T-helper 2 cell treated with Interferon-gamma antibody and Interleukin-4, amounts not matched to agents 100 ng/mL and 5 ng/mL, for 36 hours (primary cell): Measurements from ENCODE around the gene GRB2. TPM values are rescaled to one million over a fixed set of nuclear protein-coding genes. Genes with fewer than 3 reads are reported as not detected.
"Not testable (repeated sequence)": the region's sequence is repeated elsewhere in the genome, so short reads cannot be mapped to it uniquely, and the experiment has no call there.

Experiments used
- intact Hi-C: fragments of 100-400 bp; cut with micrococcal nuclease; formaldehyde crosslinking; loops from one replicate; pipeline ENCODE4 v1.15.1; 2023
- total RNA-seq: library from RNA; stranded (reverse); gene quantifications from 2 replicates; pipeline ENCODE4 v1.2.3, GENCODE V29; 2022

The GRB2 gene
- total RNA-seq, 1 donor from 2014 or later = 173 TPM

DNA sequence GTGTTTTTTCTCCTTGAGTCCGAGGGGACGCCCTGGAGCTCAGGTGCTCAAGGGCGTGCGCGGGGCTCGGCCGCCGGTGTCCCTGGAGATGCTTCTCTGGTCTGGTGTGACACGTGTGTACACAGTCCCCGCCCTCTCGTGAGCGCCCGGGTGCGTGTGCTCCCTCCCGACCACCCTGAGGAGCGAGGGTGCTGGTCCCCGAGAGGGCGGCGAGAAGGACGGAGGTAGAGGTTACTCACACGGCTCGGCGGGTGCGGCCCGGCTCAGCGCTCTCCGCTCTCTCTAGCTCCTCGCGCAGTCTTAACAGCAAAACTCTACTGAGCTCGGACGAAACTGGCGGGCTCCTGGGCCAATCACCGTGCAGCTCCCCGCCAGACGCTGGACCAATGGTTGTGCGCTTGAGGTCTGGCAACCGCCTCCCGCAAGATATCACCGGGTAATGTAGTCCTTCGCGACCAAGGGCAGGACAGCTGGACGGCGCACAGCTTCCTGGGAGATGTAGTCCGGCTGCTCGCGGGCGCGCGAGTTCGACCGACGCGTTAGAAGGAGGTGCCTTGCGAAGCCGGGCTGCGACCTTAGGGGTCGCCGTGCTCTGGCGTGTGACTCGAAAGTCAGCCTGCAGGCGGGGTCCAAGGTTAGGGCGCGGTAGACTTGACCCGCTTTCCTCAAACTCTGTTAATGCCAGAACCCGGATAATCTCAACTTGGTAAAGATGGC is 116.2 kb downstream of the GRB2 start, which contains the start of gene SLC25A19:
SLC25A19 (minus strand) TSS at position 319 of the 717 bp plus-strand sequence. CDS start 2,669 bp downstream, outside the sequence.
- intact Hi-C loops = loop anchor here (1.0 to 5.0 kb wide), 8 partner anchors 18 to 416 kb away; partner anchors contain the start of genes FDXR, GGA3, GRB2 and MIF4GD

DNA sequence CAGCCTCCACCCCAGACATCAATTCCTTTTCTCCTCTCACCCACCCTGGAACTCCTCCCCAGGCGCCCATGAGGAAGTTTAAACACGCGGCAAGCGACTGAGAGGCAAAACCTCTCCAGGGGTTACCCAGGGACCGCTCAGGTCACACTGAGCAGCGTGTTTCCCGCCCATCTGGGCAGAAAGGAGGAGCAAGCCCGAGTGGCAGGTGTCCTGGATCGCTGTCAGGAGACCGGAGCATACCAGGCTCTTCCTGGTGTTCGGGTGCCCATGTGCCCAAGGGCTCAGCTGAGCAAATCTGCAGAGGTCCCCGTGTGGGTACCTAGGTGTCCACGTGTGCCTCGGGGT is 116.7 kb downstream of the GRB2 start:
- intact Hi-C loops = loop anchor here (1.0 to 5.0 kb wide), 8 partner anchors 17 to 416 kb away; partner anchors contain the start of genes FDXR, GGA3, GRB2 and MIF4GD

DNA sequence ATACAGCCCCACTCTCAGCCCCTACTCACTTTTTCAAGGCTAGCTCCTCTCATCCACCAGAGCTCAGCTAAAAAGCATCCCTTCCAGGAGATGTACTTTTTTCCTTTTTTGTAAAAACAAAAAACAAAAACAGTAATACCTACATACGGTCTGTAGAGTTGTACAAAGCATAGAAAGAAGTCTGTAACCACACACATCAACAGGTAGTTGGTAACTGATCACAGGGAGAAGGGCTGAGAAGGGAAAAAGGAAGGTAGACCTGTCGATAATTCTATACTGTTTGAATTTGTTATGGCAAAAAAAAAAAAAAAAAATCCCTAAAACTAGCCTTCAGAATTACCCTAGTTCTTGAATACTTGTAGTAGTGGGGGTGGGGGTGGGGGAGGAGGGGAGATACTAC is 117.1 kb downstream of the GRB2 start:
- intact Hi-C loops = loop anchor here (2.0 to 5.0 kb wide), 3 partner anchors 124 to 416 kb away; partner anchors contain the start of genes FDXR, RECQL5 and SAP30BP

DNA sequence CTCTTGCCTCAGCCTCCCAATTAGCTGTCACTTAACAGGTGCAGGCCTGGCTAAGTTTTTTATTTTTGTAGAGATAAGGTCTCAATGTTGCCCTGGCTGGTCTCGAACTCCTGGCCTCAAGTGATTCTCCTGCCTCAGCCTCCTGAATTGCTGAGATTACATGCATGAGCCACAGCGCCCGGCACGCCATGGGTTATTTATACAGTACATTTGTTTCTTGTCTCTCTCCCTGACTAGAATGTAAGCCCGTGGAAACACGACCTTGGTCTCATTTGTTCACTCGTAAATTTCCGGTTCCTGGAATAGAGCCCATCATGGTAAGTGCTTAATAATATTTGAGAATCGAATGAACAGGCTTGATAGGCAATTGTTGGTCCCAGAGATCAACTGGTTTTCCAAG is 118.3 kb downstream of the GRB2 start:
- intact Hi-C loops = loop anchor here (5.0 kb wide), 1 partner anchor 380 kb away; the partner anchor contains the start of genes RECQL5 and SAP30BP

DNA sequence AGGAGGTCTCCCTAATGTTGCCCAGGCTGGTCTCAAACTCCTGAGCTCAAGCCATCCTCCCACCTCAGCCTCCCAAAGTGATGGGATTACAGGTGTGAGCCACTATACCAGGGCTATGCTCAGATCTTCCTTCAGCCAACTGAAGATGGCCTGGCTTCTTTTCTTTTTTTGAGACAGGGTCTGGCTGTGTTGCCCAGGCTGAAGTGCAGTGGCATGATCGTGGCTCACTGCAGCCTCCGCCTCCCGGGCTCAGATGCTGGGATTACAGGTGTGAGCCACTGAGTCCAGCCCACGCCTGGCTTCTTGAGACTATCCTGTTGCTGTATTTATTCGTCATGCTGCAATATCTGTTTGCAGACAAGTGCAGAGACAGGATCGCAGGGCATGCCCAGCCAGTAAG is 120.4 kb downstream of the GRB2 start:
- intact Hi-C loops = loop anchor here (5.0 kb wide), 1 partner anchor 382 kb away; the partner anchor contains the start of genes RECQL5 and SAP30BP

DNA sequence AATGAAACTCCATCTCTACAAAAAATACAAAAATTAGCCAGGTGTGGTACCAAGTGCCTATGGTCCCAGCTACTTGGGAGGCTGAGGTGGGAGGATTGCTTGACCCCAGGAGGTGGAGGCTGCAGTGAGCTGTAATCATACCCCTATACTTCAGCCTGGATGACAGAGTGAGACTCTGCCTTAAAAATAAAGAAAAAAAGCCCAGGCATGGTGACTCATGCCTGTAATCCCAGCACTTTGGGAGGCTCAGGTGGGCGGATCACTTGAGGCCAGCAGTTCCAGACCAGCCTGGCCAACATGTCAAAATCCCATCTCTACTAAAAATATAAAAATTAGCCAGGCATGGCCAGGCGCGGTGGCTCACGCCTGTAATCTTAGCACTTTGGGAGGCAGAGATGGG is 125.3 kb downstream of the GRB2 start:
- intact Hi-C loops = not testable (repeated sequence)

DNA sequence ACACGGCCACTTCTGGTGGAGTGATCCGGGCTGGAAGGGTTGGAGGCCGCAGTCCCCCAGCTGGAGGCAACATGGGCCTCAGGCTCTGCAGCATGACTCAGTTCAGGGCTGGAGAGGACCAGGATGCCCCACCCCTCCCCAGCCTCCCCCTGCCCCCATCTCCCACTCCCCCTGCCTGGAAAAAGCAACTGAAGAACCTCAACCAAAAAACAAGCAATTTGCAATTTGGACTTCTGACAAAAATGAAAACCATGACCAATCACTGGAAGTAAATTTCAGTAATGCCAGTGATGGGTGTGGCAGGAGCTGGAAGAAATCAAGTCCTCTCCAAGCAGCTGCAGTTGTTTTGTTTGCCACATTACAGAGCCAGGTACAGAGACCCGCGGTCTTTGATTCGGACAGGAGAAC is 127.8 kb downstream of the GRB2 start:
- intact Hi-C loops = no loop called here

DNA sequence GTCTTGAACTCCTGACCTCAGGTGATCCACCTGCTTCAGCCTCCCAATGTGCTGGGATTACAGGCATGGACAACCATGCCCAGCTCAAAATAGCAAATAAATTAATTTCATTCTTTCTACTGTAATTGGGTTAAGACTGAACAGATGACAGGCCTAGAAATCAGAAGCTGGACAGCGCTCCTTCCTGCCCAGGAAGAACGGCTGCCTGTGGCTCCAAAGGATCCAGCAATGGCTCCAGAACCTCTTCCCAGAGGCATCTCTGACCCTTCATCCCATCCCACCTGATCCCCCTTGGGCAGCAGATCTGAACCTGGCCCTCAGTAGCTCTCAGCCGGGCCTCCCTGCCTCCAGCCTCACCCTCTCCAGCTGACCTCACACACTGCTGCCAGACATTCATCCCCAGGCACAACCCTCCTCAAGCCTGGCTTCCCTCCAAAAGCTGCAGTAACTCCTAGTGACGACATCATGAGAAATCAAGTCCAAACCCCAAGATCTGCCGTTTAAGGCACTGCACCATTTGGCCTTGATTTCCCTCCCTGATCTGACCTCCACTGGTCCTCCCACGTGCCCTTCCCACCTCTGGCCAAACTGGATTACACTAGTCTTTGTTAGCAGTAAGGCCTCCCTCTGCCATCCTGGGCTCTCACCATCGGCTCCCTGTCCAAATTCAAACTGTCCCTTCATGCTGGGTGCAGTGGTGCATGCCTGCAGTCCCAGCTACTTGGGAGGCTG is 131.3 kb downstream of the GRB2 start:
- intact Hi-C loops = loop anchor here (5.0 kb wide), 1 partner anchor 92 kb away; the partner anchor contains the start of gene SUMO2

DNA sequence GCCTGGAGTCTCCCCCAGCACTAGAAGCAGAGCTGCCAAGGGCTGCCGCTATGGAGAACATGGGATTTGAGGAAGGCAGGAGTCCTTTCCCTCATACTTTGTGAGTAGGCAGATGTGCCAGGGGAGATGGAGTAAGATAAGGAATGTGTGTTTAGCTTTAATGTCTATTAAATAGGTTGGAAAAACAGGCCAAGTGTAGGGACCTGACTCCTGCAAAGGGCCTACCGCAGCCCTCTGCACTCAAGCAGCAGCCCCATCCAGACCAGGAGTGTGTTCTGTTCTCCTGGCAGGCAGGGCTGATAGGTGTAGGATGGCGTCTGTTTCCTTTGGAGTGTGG is 132.7 kb downstream of the GRB2 start:
- intact Hi-C loops = loop anchor here (5.0 kb wide), 1 partner anchor 91 kb away; the partner anchor contains the start of gene SUMO2

DNA sequence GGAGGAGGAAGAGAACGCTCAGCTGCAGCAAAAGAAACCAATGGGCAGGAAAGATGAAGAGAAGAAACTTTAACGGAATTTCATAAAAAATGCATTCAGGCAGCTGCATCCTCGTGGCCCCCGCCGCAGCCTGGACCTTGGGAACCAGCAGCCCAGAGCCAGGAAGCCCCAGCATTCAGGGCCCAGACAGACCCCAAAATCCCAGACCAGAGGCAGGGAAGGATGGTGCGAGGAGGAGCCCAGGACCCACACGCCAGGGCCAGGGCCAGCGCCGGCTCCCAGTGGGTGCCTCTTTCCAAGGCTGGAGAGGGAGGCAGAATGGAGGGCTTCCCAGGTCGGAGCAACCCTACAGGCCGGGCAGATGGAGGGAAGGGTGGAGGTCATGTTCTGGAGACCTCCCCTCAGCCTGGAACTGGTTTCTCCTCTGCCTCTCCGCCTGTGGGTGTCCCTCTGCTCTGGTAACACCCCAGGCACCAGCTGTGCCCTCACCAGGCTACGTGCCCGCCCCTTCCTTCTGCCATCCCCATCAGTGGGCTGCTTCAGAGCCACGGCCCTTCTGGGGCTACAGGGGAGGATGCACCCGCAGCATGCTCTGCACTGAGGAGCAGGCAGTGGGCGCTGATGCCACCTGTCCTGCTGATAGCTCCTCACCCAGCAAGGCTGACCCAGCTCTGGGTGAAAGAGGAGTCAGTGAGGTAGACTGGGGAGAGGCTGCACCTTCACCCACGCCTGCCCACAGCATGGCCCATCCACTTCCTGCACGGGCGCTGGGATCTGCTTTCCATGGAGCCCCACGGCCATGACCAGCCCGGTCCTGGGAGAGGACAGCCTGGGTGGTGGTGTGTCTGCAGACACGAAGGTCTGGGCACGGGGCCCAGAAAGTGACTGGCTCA is 133.3 kb downstream of the GRB2 start:
- intact Hi-C loops = loop anchor here (1.0 to 5.0 kb wide), 3 partner anchors 11 to 90 kb away; partner anchors contain the start of genes GGA3, MRPS7, SLC25A19 and SUMO2

DNA sequence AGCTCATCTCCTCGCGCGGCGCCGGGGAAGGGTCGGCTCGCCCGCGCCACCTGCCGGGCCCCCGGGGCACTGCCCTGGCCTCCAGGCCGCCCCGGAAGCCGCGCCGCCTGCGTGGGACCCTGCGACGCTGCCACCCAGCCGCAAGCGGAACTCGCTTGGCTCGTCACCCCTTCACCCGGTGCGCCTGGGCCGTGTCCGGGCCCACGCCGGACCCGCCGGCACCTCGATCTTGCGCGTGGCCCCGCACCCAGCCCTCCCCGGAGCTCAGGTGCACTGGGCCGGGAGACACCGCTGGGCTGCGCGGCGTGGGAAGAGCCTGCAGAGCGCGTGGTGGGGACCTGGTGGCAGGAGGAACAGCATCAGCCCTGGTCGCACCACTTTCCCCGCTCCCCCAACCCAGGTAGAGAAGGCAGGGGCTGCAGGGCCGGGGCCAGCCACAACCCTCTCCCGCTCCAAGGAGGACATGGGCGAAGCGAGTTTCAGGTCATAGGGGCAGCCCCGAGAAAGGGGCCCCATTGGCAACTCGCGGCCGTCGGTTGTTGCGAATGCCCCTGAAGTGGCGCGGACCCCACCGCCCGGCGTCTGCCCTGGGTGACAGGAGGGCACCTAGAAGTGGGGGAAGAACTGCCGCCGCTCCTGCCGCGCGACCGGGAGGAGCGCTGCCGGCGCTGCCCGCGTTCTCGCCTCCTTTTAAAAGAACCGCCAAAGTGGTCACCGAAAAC is 134.1 kb downstream of the GRB2 start:
- intact Hi-C loops = loop anchor here (1.0 to 5.0 kb wide), 3 partner anchors 10 to 89 kb away; partner anchors contain the start of genes GGA3, MRPS7, SLC25A19 and SUMO2

DNA sequence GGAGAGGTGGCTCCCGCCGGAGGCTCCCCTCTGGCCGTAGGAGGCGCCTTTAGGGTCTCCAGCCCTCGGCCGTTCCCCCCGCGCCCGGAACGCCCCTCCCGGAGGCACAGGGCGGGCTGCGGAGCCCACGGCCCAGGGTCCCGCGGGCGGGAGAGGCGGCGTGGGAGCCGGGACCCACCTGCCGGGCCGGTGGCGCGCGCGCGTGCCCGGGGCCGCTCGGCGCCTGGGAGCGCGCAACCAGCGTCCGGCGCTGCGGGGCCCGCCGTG is 134.6 kb downstream of the GRB2 start, which contains the start of gene MIF4GD:
MIF4GD (minus strand) TSS at position 266 of the 267 bp plus-strand sequence. CDS start 1,036 bp downstream, outside the sequence.
- intact Hi-C loops = loop anchor here (1.0 to 5.0 kb wide), 3 partner anchors 10 to 89 kb away; partner anchors contain the start of genes GGA3, MRPS7, SLC25A19 and SUMO2

DNA sequence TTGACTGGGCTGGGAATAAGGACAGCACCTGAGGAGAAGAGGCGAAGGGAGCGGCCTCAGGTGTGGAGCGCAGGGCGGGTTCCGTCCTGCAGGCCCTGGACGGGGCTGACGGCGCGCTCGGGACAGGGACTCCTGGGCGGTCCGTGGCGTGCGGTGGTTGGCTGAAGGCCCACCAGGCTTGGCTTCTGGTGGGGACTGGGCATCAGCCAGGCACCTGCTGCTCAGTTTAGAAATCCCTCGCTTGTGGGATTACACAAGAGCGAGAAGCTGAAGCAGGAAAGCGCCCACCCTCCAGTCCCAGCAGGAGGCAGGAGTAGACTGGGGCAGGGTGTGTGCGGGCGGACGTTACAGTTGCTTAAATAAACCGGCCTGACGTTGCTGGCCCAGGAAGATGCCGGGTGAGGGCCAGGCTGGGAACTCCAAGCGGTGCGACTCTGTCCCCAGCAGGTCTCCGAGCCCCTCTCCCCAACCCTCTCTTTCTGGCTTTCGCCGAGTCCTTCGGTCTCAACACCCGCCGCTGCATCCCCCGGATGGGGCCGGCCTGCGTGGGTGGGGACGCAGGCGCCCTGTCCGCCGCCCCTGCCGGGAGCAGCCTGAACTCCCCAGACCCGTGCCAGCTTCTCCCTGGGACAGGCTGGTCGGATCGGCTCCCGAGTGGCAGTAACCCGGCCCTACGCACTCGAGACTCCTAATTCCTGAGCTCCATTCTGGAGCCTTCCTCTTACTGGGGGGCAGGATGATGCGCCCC is 135.1 kb downstream of the GRB2 start:
- intact Hi-C loops = loop anchor here (5.0 kb wide), 1 partner anchor 88 kb away; the partner anchor contains the start of gene SUMO2

DNA sequence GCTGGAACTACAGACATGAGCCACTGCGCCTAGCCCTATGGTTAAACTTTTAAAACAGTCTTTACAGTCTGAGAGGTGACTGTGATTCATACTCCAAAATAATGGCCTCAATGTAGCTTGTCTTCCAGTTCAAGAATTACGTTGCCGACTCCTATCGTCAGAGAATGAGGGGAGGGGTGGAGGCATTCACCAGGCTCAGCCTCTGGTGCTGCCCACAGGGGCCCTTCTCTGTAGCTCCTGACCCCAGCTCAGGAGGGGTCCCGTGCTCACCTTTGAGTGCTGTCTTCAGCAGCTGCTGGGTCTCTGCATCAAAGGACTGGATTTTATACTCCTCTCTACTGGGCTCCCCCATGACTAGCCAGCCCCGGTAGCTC is 135.6 kb downstream of the GRB2 start:
- intact Hi-C loops = loop anchor here (5.0 to 10.0 kb wide), 2 partner anchors 88 to 315 kb away; partner anchors contain the start of genes MYO15B and SUMO2

Other genes with a start within 250 kb of the GRB2 start
- 545 and 551 TPM in 2 replicates for gene SUMO2, start 222.7 kb downstream of the GRB2 start, total RNA-seq
- 114 and 118 TPM in 2 replicates for gene NUP85, start 200.0 kb downstream of the GRB2 start, total RNA-seq
- gene GGA3, start 144.1 kb downstream of the GRB2 start, total RNA-seq = 70.6 and 77.2 TPM in 2 replicates
- 66.4 and 72.0 TPM in 2 replicates for gene MRPS7, start 143.8 kb downstream of the GRB2 start, total RNA-seq
- 41.6 and 43.0 TPM in 2 replicates for gene MIF4GD, start 134.4 kb downstream of the GRB2 start, total RNA-seq
- 45.8 and 47.6 TPM in 2 replicates for gene SLC25A19, start 116.2 kb downstream of the GRB2 start, total RNA-seq
- gene TMEM94, start 51.0 kb upstream of the GRB2 start, total RNA-seq = 72.9 and 73.3 TPM in 2 replicates
- gene CASKIN2, start 109.9 kb upstream of the GRB2 start, total RNA-seq = 0.77 and 1.1 TPM in 2 replicates
- 69.4 and 70.0 TPM in 2 replicates for gene TSEN54, start 110.8 kb upstream of the GRB2 start, total RNA-seq
- 19.1 and 20.5 TPM in 2 replicates for gene LLGL2, start 120.0 kb upstream of the GRB2 start, total RNA-seq
- gene MYO15B, start 182.1 kb upstream of the GRB2 start, total RNA-seq = 53.8 and 55.5 TPM in 2 replicates
- gene SMIM5, start 227.8 kb upstream of the GRB2 start, total RNA-seq = 0.50 and 0.52 TPM in 2 replicates